H9 (cell line): ENCODE results near the gene HEXA. TPM values are rescaled to one million over a fixed set of nuclear protein-coding genes. Genes with fewer than 3 reads are reported as not detected.

Experiments used
- DNase-seq: peaks from one replicate; pipeline ENCODE4 v3.0.0-alpha.2; 2017
- H2AFZ ChIP-seq: one replicate; pipeline ENCODE4 v1.6.1; 2013; ENCODE audit warnings: mild to moderate bottlenecking, low read length, control low read depth, moderate library complexity
- H2AK5ac ChIP-seq: 2 replicates; pipeline ENCODE4 v1.6.1; 2013; ENCODE audit warnings: low read length, control low read depth, mixed read lengths; ENCODE audit not compliant: insufficient read length
- H2BK120ac ChIP-seq: one replicate; pipeline ENCODE4 v1.6.1; 2013; ENCODE audit warnings: low read depth, mild to moderate bottlenecking, low read length, control low read depth, inconsistent platforms; ENCODE audit not compliant: poor library complexity, severe bottlenecking
- H2BK12ac ChIP-seq: 2 replicates; pipeline ENCODE4 v1.6.1; 2013; ENCODE audit warnings: low read length, control low read depth, mixed read lengths, low read depth; ENCODE audit not compliant: insufficient read length
- H2BK15ac ChIP-seq: 2 replicates; pipeline ENCODE4 v1.6.1; 2013; ENCODE audit warnings: low read depth, low read length, control low read depth
- H2BK20ac ChIP-seq: one replicate; pipeline ENCODE4 v1.6.1; 2013; ENCODE audit warnings: low read depth, mild to moderate bottlenecking, low read length, control low read depth, inconsistent platforms; ENCODE audit not compliant: poor library complexity, severe bottlenecking
- H2BK5ac ChIP-seq: 2 replicates; pipeline ENCODE4 v1.6.1; 2013; ENCODE audit warnings: low read length, control low read depth, mixed read lengths; ENCODE audit not compliant: insufficient read length
- H3K14ac ChIP-seq: 2 replicates; pipeline ENCODE4 v1.6.1; 2013; ENCODE audit warnings: low read length, control low read depth; ENCODE audit not compliant: insufficient read depth
- H3K18ac ChIP-seq: 2 replicates; pipeline ENCODE4 v1.6.1; 2013; ENCODE audit warnings: low read depth, mild to moderate bottlenecking, mixed read lengths, low read length, control low read depth; ENCODE audit not compliant: insufficient read length
- H3K23ac ChIP-seq: 2 replicates; pipeline ENCODE4 v1.6.1; 2013; ENCODE audit warnings: low read length, control low read depth, mixed read lengths, low read depth; ENCODE audit not compliant: insufficient read length
- H3K23me2 ChIP-seq: 2 replicates; pipeline ENCODE4 v1.6.1; 2013; ENCODE audit warnings: low read depth, mild to moderate bottlenecking, mixed read lengths, low read length, control low read depth; ENCODE audit not compliant: insufficient read length, poor library complexity, severe bottlenecking
- H3K27ac ChIP-seq: 2 replicates; pipeline ENCODE4 v1.5.1; 2013; ENCODE audit warnings: low read length, control low read depth, mixed read lengths, low read depth; ENCODE audit not compliant: insufficient read length
- H3K27me3 ChIP-seq: 2 replicates; pipeline ENCODE4 v1.6.1; 2013; ENCODE audit warnings: low read length, control low read depth, inconsistent platforms; ENCODE audit not compliant: insufficient read depth
- H3K4ac ChIP-seq: 2 replicates; pipeline ENCODE4 v1.6.1; 2013; ENCODE audit warnings: low read depth, mild to moderate bottlenecking, control low read depth, inconsistent platforms, low read length, moderate library complexity
- H3K4me1 ChIP-seq: 2 replicates; pipeline ENCODE4 v1.6.1; 2013; ENCODE audit warnings: low read length, control low read depth, inconsistent platforms; ENCODE audit not compliant: insufficient read depth
- H3K4me2 ChIP-seq: 2 replicates; pipeline ENCODE4 v1.6.1; 2013; ENCODE audit warnings: low read length, control low read depth, mixed read lengths; ENCODE audit not compliant: insufficient read length, insufficient read depth
- H3K56ac ChIP-seq: 2 replicates; pipeline ENCODE4 v1.6.1; 2013; ENCODE audit warnings: low read depth, mild to moderate bottlenecking, mixed read lengths, low read length, control low read depth; ENCODE audit not compliant: insufficient read length
- H3K79me1 ChIP-seq: 2 replicates; pipeline ENCODE4 v1.6.1; 2013; ENCODE audit warnings: low read depth, mild to moderate bottlenecking, moderate library complexity, low read length, control low read depth, inconsistent platforms; ENCODE audit not compliant: insufficient read depth, poor library complexity, severe bottlenecking
- H3K79me2 ChIP-seq: 2 replicates; pipeline ENCODE4 v1.6.1; 2013; ENCODE audit warnings: low read length, control low read depth, inconsistent platforms; ENCODE audit not compliant: insufficient read depth
- H3K9ac ChIP-seq: 2 replicates; pipeline ENCODE4 v1.6.1; 2013; ENCODE audit warnings: low read length, control low read depth, mixed read lengths; ENCODE audit not compliant: insufficient read length; ENCODE audit errors: extremely low read depth
- H3K9me3 ChIP-seq: one replicate; pipeline ENCODE4 v1.6.1; 2013; ENCODE audit warnings: low read depth, low read length, inconsistent platforms; ENCODE audit not compliant: control insufficient read depth
- H3T11ph ChIP-seq: one replicate; pipeline ENCODE4 v1.6.1; 2013; ENCODE audit warnings: mild to moderate bottlenecking, low read length, control low read depth, inconsistent platforms
- H4K20me1 ChIP-seq: one replicate; pipeline ENCODE4 v1.6.1; 2013; ENCODE audit not compliant: control insufficient read depth, insufficient read length, insufficient read depth
- H4K5ac ChIP-seq: 2 replicates; pipeline ENCODE4 v1.6.1; 2013; ENCODE audit warnings: low read depth, mild to moderate bottlenecking, mixed read lengths, low read length, control low read depth; ENCODE audit not compliant: insufficient read length
- H4K8ac ChIP-seq: replicated peaks from 2 replicates; pipeline ENCODE4 v1.6.1; 2013; ENCODE audit warnings: low read length, control low read depth, mixed read lengths, low read depth; ENCODE audit not compliant: insufficient read length
- H4K91ac ChIP-seq: 2 replicates; pipeline ENCODE4 v1.6.1; 2013; ENCODE audit warnings: low read depth, mild to moderate bottlenecking, moderate library complexity, mixed read lengths, low read length, control low read depth; ENCODE audit not compliant: insufficient read length
- H3K27ac Mint-ChIP-seq, 3 experiments: 2 replicates in 2 of 3; 3 replicates in 1 of 3; pipeline ENCODE4 v1.8.0; 2020 to 2021; ENCODE audit warnings: mixed read lengths in 3 of 3, mild to moderate bottlenecking in 1 of 3, moderate library complexity in 1 of 3
- H3K27me3 Mint-ChIP-seq: 2 replicates; pipeline ENCODE4 v1.8.0; 2021; ENCODE audit warnings: low read depth, mild to moderate bottlenecking, moderate library complexity, mixed read lengths
- H3K36me3 Mint-ChIP-seq, 3 experiments: 2 replicates in 2 of 3; 3 replicates in 1 of 3; pipeline ENCODE4 v1.8.0; 2020 to 2021; ENCODE audit warnings: low read depth in 3 of 3, mixed read lengths in 3 of 3; ENCODE audit not compliant: insufficient read depth in 1 of 3
- H3K4me1 Mint-ChIP-seq, 2 experiments: 2 replicates each; pipeline ENCODE4 v1.8.0; 2020; ENCODE audit warnings: mixed read lengths in 2 of 2
- H3K4me3 Mint-ChIP-seq, 2 experiments: 2 replicates in 1 of 2; 3 replicates in 1 of 2; pipeline ENCODE4 v1.8.0; 2020 to 2021; ENCODE audit warnings: mild to moderate bottlenecking in 2 of 2, mixed read lengths in 2 of 2, moderate library complexity in 1 of 2
- H3K9me3 Mint-ChIP-seq, 2 experiments: 2 replicates in 1 of 2; 3 replicates in 1 of 2; pipeline ENCODE4 v1.8.0; 2020; ENCODE audit warnings: mild to moderate bottlenecking in 2 of 2, mixed read lengths in 2 of 2, moderate library complexity in 1 of 2
- WGBS: extraction: QIAGEN DNeasy Blood & Tissue Kit; methylation state at CpG from one replicate; pipeline ENCODE4 v1.1.7; 2013; ENCODE audit warnings: missing lambda C conversion rate, low lambda C conversion rate, mixed read lengths; ENCODE audit not compliant: insufficient read length; ENCODE audit errors: extremely low coverage; 5-methylcytosine and 5-hydroxymethylcytosine counted together
- total RNA-seq: library from RNA; stranded (reverse); gene quantifications from 2 replicates; pipeline ENCODE4 v1.2.1, GENCODE V29; 2021
- TF ChIP-seq, protein P1 (sequence below): fragments of 200-600 bp; sonication (generic); conservative IDR thresholded peaks from 3 replicates; pipeline ENCODE4 v1.8.0; 2021; ENCODE audit warnings: antibody characterized with exemption, mild to moderate bottlenecking

HEXA gene
- total RNA-seq, 1 experiment from 2014 or later, result 54.7 TPM

DNA sequence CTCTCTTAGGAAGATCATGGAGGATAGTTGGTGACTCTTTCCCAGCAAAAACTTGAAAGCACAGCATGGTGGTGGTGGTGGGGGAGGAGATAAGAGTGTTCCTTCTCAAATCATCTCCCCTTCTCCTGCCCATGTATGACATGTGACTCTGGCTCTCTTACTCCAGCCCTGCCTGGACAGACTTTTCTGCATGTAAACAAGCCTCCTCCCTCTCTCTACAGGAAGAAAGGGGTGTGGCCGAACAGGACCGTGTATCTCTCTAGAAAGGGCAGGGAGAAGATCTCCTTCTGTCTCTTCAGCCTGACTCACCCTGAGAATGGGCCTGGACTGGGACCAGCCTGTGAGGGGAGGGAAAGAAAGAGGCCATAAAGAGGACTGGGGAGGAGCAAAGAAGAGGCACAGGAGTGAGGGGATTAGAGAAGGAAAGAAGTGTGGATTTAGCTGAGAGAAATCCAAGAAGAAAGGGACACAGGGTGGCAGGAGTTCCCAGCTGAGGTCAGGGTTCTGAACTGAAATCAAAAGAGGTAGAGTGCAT, 57.3 kb downstream of the HEXA start:
- Mint-ChIP-seq H3K27me3 (peaks cover 55% of the 10 kb centered on the region), H3K27ac (no peak overlapping the region; a peak in 1 of 7 replicates), H3K4me1 (peaks cover 16 to 17% of the 10 kb centered on the region in 2 experiments), H3K9me3 (peaks cover 3 to 4% of the 10 kb centered on the region in 2 experiments; a peak in 1 of 5 replicates), H3K4me3 (peak overlapping the region in 1 of 2 experiments; percentile 69; a peak in 3 of 5 replicates), H3K36me3 (no peaks in the 10 kb centered on the region)
- no peak overlapping the region for H2BK20ac ChIP-seq
- H3K4me2 ChIP-seq, result no peak overlapping the region
- H3K4ac ChIP-seq, result no peak overlapping the region
- no peak overlapping the region for H2BK120ac ChIP-seq
- peaks cover 6% of the 10 kb centered on the region for H3K23me2 ChIP-seq
- no peak overlapping the region for H3K23ac ChIP-seq
- no peak overlapping the region for H2BK15ac ChIP-seq
- no peaks in the 10 kb centered on the region for H3K9me3 ChIP-seq
- H4K5ac ChIP-seq, result no peak overlapping the region
- no peak overlapping the region for H3K27ac ChIP-seq
- no peaks in the 10 kb centered on the region for H4K20me1 ChIP-seq
- no CpG with 5 or more reads among the region's 2 CpGs for WGBS
- H3K9ac ChIP-seq, result no peak overlapping the region
- no peak overlapping the region for H4K8ac ChIP-seq
- H3K18ac ChIP-seq, result no peak overlapping the region
- H3K79me1 ChIP-seq, result no peaks in the 10 kb centered on the region
- no peak overlapping the region for H2BK5ac ChIP-seq
- no peak overlapping the region for H2AFZ ChIP-seq
- peaks cover 5% of the 10 kb centered on the region; the same call in 1 of the 2 replicates for H3K27me3 ChIP-seq
- H3K79me2 ChIP-seq, result no peaks in the 10 kb centered on the region
- no peak overlapping the region for H3T11ph ChIP-seq
- H2BK12ac ChIP-seq, result no peak overlapping the region
- no peak overlapping the region for H3K56ac ChIP-seq
- TF ChIP-seq, protein P1, sequence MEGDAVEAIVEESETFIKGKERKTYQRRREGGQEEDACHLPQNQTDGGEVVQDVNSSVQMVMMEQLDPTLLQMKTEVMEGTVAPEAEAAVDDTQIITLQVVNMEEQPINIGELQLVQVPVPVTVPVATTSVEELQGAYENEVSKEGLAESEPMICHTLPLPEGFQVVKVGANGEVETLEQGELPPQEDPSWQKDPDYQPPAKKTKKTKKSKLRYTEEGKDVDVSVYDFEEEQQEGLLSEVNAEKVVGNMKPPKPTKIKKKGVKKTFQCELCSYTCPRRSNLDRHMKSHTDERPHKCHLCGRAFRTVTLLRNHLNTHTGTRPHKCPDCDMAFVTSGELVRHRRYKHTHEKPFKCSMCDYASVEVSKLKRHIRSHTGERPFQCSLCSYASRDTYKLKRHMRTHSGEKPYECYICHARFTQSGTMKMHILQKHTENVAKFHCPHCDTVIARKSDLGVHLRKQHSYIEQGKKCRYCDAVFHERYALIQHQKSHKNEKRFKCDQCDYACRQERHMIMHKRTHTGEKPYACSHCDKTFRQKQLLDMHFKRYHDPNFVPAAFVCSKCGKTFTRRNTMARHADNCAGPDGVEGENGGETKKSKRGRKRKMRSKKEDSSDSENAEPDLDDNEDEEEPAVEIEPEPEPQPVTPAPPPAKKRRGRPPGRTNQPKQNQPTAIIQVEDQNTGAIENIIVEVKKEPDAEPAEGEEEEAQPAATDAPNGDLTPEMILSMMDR, result no peak
- no peak for DNase-seq
- H3K14ac ChIP-seq, result no peak overlapping the region
- H3K4me1 ChIP-seq, result no peaks in the 10 kb centered on the region
- H2AK5ac ChIP-seq, result no peak overlapping the region
- no peak overlapping the region for H4K91ac ChIP-seq
